ENCODE data around the gene SIGLEC10. TPM values are rescaled to one million over a fixed set of nuclear protein-coding genes. Genes with fewer than 3 reads are reported as not detected.

Gene SIGLEC10
- total RNA-seq, 1 donor from 2014 or later: not detected

DNA sequence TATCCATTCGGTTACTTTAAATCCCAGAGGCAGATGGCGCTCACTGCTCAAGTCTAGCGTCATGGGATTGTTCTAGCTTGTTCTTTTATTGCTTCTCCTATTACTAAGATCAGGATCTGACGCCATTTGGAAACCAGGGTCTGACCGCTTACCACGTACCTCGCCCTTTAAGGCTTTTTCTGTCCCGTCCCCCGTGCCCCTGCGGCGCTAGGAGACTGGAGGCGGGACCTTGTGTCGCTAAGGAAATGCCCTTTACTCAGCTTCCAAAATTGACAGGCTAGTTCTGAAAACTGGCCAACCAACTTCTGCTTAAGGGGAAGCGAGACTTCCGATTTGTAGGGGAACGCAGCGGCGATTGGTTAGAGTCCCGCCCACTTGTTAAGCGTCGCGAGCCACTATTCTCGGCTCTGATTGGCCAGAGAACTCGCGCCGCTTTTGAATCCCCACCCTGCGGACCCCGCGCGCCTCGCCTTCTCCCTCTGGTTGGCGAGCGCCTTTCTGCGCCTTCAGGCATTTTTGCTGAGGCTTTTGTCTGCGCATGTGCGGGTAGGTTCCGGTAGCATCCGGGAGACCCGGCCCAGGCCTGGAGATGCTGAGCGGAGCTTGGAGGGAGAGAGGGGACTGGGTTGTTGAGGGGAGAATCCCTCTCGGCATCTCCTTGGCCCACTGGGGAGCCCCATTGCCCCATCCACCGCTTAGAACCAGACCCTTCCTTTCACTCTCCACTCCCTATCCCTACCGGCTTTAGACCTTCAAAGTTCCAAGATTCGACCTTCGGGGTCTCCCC, 23.2 kb downstream of the SIGLEC10 start:
- DNase-seq: peak; percentile 98

GRCh38 chr19:51392701-51393100, 24.7 kb downstream of the SIGLEC10 start:
- DNase-seq: no peak

DNA sequence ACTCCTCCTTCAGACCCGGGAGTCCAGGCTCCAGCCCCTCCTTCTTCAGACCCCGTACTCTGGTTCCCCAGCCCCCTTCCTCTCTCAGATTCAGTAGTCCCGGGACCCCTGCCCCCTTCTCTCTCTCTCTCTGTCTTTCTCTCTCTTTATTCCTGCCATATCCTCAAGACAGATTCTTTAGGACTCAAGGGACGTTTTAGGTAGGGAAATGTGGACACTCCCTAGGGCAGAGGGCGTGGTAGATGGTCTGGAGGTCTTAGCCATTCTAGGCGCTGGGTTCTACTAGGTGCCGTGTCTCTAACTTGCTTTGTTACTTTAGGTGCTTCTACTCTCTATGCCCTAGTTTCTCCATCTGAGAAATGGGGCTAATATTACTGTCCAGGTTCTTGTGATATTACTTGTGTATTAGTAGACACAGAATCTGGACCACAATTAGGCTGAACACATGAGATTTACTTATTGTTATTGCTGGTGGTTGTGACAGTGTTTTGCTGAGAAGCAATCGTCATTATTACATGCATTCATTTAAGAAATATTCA, 26.3 kb downstream of the SIGLEC10 start:
- no peak for DNase-seq

GRCh38 chr19:51389143-51389542, 28.3 kb downstream of the SIGLEC10 start:
- no peak for DNase-seq

- DNase-seq: no peak
These were observed 29.5 kb downstream of the SIGLEC10 start, which contains the start of gene LIM2 for GRCh38 chr19:51387924-51388389. Gene LIM2, minus strand, starts transcription at chr19:51387974. Its CDS starts 531 bp downstream, at chr19:51387443.

DNA sequence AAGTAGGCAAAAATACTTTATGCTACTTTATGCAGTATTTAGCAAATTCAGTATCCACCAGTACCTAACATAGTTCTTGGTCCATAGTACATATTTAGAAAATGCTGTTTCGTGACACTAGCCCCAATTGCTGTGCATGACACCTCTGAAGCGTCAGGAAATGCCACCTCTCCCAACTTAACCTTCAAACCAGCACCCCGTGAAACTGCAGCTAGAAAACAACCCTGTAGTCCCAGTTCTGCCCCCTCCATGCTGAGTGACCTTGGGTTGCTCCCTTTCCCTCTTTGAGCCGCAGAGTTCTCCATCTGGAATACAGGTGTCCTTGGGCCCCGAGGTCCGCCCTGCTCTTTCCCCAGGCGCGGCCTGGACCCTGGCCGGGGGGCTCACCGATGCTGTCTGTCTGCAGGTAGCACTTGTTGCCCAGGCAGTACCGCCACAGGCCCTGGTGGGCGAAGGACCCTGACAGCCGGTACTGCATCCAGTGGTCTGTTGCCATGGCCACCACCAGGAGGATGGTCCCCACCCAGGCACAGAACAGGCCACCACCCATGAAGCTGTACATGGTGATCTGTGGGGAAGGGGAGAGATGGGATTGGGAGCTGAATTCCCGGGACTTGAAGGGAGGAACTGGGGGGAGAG, 30.4 kb downstream of the SIGLEC10 start:
- no peak for DNase-seq

DNA sequence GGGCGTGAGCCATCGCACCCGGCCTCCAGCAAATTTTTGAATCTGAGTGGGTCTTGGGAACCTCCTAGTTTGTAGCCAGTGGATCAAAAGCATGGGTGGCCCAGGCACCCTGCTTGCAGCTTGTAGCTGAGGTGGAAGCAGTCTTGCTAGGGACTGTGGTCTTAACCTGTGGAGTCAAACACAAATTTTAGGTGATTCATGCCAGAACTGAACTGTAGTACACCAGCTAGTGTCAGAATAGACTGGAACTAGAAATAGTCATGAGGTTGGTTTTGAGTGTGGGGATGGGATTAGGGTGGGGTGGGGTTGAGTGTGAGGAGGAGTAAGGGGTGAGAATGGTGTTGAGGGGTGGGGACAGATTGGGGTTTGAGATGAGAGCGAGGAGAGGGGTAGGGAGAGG, 35.4 kb downstream of the SIGLEC10 start:
- DNase-seq: no peak

DNA sequence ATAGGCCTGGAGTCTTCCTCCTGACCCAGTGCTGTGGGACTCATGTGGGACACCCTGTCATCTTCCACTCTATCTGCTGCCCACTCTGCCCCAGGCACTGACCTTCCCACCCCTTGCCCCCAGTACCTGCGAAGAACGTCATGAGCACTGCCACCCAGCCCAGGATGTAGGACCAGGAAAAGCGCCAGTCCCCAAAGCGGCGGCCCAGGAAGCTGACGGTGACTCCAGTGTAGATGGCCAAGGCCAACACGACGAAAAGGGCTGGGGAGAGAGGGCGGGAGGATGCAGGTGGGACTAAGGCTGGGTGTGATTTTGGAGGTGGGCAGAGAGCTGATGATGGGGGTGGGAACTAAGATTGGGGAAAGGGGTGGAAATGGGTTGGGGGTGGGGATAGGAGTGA, 37.1 kb downstream of the SIGLEC10 start:
- DNase-seq: no peak

- no peak for DNase-seq
These were observed 40.0 kb downstream of the SIGLEC10 start for GRCh38 chr19:51377422-51377821.

- DNase-seq: no peak
These were observed 41.8 kb downstream of the SIGLEC10 start for GRCh38 chr19:51375504-51376221.

- DNase-seq: no peak
These were observed 44.6 kb downstream of the SIGLEC10 start, which contains the start of gene NKG7 for GRCh38 chr19:51372649-51373504. Gene NKG7, minus strand, starts transcription at chr19:51372654. Its CDS starts 119 bp downstream, at chr19:51372535.

DNA sequence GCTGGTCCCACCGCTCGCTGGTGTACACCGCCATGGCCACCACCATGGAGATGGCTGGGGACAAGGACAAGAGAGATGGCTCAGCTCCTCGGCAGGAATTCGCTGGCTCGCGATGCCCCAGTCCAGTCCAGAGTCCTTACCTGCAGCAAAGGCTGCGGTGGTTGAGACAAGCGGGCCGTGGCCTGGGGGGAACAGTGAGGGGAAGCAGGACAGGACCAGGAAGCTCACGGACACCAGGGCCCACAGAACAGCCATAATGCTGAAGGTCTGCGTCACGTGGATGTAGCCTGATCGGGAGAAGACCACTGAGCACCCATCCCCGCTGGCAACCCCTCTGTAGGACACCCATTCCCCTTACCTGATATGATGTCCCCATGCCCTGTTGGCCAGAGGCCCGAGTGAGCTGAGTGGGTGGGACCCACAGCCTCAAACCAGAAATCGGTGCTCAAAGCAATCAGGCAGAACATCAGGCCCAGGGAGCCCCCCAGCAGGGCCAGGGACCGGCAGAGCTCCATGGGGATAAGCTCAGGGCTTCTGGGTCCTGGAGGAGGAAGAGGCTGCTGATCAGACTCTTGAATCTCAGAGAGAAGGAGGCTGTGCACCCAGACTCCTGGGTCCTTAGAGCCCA, 45.3 kb downstream of the SIGLEC10 start:
- no peak for DNase-seq

DNA sequence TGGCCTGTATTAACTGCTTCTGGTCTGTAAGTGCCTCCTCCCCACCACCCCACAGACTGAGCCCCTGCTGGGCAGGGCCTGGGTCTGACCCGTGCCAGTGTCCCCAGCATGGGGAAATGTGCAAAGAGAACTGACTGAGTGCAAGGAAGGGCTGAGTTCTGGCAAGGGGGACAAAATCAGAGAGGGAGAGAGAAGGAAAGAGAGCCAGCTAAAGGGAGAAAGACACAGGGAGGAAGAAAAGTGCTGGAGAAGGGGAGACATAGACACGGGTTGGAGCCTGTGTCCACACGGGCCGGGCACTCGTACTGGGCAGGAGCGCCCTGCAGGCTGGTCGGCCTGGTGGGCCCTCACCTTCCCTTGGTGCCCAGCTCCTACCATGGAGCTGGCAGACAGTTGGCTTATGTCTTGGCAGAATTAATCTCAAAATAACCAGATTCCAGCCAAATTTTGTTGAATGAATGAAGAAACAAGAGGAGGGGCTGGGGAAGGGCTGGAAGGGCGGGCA, 46.2 kb downstream of the SIGLEC10 start:
- no peak for DNase-seq

DNA sequence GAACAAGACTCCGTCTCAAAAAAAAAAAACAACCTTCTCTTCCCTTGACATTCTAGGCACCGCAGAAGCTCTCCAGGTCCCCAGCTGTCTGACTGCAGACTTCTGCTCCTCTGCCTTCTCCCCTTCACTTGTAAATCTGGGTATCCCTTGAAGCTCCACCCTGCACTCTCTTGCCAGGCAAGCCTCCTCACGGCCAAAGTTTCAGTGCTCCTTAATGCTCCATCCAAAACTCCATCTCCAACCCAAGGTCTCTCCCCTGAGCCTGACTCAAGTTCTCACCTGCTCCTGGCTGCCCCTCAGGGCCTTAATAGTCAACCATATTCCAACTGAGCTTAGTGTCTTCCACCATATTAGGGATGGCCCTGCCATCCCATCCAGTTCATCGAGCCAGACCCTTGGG, 47.2 kb downstream of the SIGLEC10 start:
- no peak for DNase-seq

DNA sequence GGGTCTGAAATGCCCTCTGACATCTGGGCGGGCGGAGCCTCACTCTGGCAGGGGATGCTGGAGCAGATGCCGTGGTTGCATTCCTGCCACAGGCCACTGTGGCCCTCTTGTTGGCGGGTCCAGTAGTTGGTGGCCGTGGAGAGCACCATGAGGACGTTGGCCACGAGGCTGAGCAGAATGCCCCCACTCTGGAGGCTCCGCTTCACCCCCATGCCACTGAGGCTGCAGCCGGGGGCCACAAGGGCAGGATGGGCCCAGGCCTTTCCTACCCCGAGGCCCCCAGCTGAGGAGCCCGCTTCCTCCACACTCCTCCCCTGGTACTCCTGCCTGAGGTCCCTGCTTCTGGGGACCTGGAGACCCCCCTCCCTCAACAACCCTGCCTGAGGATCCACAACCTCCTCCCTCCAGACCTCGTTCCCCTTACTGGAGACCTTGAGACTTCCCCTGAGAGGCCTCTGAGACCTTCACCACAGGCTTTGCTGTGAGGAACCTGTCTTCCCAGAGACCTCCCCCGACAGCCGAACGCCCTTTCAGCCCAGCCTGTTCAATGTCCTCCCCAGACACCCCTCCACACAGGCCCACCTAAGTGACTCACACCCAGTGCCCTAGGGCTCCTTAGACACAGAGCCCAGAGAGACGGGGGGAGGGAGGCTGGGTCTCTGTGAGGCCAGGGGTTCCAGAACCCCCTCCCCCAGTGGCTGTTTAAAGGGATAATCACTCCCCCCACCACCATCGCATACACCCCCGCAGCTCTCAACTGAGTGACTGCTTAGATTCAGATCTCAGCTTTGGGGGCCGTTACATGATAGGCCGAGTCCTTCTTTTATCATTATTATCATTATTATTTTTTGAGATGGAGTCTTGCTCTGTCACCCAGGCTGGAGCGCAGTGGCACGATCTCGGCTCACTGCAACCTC, 48.8 kb downstream of the SIGLEC10 start, which contains the start of gene CLDND2:
Gene CLDND2 (minus strand): TSS at position 638 of the 917 bp plus-strand sequence. CDS start 426 bp downstream, at position 212.
- no peak for DNase-seq

DNA sequence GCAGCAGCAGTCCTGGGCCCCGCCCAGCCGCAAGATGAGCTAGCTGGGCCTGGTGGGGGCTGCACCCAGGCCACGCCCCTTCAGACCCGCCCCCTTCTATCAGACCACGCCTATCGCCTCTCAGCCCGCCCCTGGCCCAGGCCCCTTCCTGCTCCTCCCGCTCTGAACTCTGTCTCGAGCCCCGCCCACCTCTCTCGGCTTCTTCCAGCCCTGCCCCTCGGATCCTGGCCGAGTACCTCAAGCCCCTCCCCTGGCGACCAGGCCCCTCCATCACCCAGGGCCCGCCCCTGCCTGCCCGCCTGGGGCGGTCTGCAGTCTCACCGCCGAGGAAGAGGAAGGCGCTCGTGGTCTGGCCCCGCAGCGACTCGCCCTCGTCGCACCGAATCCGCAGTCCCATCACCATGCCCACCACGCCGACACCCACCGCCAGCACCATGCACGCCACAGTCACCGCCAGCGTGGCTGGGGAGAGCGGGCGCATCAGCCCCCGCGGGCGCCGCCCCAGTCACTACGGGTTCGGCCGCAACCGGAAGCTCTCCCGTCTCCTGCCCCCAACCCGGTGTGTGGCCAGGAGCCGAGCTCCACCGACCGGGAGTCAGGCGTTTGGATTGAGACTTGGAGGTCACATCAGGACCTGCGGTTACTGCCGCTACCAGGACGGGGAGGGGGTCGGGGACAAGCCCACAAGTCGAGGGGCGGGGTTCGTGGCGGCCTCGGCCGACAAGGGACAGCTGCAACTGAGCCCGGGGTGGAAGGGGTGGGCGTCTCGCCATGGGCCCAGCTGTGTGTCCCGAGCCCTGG, 49.7 kb downstream of the SIGLEC10 start:
- peak; percentile 99 for DNase-seq

DNA sequence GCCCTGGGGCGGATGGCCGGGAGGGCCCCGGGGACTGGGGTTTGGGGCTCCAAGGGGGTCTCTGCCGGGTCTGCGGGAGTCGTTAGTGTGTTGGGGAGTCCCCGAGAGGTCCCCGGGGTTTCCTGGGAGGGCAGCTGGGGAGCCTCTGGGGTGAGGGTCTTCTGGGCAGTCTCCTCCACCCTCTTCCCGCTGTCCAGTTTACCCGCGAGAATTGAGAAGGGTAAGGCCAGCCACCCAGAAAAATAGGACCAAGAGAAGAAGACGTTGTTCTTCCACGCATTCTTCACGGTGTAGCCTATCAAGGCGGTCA, 50.2 kb downstream of the SIGLEC10 start:
- DNase-seq: no peak

DNA sequence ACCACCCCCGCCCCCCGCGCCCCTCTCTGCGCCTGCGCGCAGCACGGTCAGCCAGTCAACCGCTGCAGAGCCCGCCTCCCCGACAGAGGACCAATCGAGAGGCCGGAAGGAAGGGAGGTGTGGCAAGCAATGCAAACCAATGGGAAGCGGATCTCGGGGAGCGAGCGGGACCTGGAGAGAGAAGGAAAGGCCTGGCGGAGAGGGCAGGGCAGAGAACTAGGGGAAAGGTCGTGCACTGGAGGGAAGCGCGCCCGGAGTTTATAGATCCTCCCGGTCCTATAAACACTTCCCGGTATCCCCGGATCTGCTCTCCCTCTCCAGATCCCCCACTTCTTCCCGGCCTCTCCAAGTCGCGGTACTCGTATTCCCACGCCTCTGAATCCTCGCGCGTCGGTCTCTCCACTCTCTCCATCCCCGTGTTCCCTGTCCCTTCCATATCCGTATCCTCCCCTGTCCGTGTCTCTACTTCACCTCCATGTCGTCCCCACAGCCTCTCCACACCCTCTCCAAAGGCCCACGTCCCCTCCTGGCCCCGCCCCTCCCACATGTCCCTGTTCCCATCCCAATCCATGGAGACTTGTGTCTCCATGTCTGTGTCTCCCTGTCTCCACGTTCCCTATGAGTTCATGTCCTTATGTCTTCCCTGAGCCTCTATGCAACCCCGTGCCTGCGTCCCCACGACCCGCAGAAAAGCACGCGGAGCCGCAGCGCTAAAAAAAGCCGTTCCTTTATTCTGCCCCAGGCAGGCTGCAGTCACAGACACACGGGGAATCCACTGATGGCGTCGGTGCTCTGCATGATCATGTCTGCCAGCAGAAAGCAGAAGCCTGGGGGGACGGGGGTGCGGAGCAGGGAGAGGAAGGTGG, 50.8 kb downstream of the SIGLEC10 start:
- DNase-seq: peak; percentile 98

All from dermis blood vessel endothelial cell (primary cell).